Glutamatergic neuron (in vitro differentiated cells): Measurements from ENCODE around the gene PPP1R9B. TPM values are rescaled to one million over a fixed set of nuclear protein-coding genes. Genes with fewer than 3 reads are reported as not detected.

Experiments
- DNase-seq: peaks from one replicate; pipeline ENCODE4 v3.0.0; 2022
- H3K27ac Mint-ChIP-seq: one replicate; pipeline ENCODE4 v1.8.0; 2020; ENCODE audit warnings: mild to moderate bottlenecking, mixed read lengths, inconsistent platforms; ENCODE audit not compliant: unreplicated experiment
- H3K27me3 Mint-ChIP-seq: one replicate; pipeline ENCODE4 v1.8.0; 2020; ENCODE audit warnings: mild to moderate bottlenecking, moderate library complexity, mixed read lengths, inconsistent platforms; ENCODE audit not compliant: unreplicated experiment
- H3K36me3 Mint-ChIP-seq: one replicate; pipeline ENCODE4 v1.8.0; 2020; ENCODE audit warnings: mild to moderate bottlenecking, mixed read lengths, inconsistent platforms; ENCODE audit not compliant: unreplicated experiment
- H3K4me1 Mint-ChIP-seq: one replicate; pipeline ENCODE4 v1.8.0; 2020; ENCODE audit warnings: mild to moderate bottlenecking, low read depth, mixed read lengths, inconsistent platforms; ENCODE audit not compliant: unreplicated experiment
- H3K4me3 Mint-ChIP-seq: one replicate; pipeline ENCODE4 v1.8.0; 2020; ENCODE audit warnings: mild to moderate bottlenecking, mixed read lengths, inconsistent platforms; ENCODE audit not compliant: unreplicated experiment
- H3K9me3 Mint-ChIP-seq: one replicate; pipeline ENCODE4 v1.8.0; 2020; ENCODE audit warnings: mild to moderate bottlenecking, moderate library complexity, mixed read lengths, inconsistent platforms; ENCODE audit not compliant: unreplicated experiment
- total RNA-seq: library from RNA; stranded (reverse); fragmentation: NEBNext Ultra II Directional; extraction: Animal tissue kit (Norgen Biotek cat#: 25700); gene quantifications from one replicate; pipeline ENCODE4 v1.2.1, GENCODE V29; 2021; ENCODE audit not compliant: unreplicated experiment
- TF ChIP-seq, protein P1 (sequence below): fragments of 200-600 bp; sonication (generic); IDR thresholded peaks from one replicate; pipeline ENCODE4 v1.5.0; 2021; ENCODE audit not compliant: partially characterized antibody, unreplicated experiment

PPP1R9B gene
- total RNA-seq, 1 donor from 2014 or later: 74.0 TPM

DNA sequence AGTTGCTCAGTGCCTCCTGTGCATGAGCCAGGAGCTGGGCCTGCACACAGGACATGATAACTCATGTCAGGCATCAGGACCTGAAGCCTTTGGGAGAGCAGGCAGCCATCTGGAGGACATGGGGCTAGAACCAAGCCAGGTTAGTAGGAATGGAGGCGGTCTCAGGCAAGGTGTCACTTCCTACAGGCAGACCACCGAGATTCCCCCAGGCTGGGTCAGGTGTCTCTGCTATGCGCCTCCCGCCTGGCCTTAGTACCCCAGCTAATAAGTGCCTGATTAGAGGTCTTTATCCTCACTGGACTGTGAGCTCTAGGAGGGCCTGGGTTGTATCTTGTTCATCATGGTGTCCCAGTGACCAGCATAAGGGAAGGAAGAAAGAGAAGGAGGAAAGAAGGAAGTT lies 36.1 kb downstream of the PPP1R9B start:
- Mint-ChIP-seq H3K36me3 (peaks cover 11% of the 10 kb centered on the region), H3K27me3 (peaks cover 15% of the 10 kb centered on the region), H3K4me1 (peaks cover 18% of the 10 kb centered on the region), H3K4me3 (no peak overlapping the region), H3K9me3 (peaks cover 10% of the 10 kb centered on the region), H3K27ac (no peak overlapping the region)
- DNase-seq: no peak
- TF ChIP-seq, protein P1, sequence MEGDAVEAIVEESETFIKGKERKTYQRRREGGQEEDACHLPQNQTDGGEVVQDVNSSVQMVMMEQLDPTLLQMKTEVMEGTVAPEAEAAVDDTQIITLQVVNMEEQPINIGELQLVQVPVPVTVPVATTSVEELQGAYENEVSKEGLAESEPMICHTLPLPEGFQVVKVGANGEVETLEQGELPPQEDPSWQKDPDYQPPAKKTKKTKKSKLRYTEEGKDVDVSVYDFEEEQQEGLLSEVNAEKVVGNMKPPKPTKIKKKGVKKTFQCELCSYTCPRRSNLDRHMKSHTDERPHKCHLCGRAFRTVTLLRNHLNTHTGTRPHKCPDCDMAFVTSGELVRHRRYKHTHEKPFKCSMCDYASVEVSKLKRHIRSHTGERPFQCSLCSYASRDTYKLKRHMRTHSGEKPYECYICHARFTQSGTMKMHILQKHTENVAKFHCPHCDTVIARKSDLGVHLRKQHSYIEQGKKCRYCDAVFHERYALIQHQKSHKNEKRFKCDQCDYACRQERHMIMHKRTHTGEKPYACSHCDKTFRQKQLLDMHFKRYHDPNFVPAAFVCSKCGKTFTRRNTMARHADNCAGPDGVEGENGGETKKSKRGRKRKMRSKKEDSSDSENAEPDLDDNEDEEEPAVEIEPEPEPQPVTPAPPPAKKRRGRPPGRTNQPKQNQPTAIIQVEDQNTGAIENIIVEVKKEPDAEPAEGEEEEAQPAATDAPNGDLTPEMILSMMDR: no peak

DNA sequence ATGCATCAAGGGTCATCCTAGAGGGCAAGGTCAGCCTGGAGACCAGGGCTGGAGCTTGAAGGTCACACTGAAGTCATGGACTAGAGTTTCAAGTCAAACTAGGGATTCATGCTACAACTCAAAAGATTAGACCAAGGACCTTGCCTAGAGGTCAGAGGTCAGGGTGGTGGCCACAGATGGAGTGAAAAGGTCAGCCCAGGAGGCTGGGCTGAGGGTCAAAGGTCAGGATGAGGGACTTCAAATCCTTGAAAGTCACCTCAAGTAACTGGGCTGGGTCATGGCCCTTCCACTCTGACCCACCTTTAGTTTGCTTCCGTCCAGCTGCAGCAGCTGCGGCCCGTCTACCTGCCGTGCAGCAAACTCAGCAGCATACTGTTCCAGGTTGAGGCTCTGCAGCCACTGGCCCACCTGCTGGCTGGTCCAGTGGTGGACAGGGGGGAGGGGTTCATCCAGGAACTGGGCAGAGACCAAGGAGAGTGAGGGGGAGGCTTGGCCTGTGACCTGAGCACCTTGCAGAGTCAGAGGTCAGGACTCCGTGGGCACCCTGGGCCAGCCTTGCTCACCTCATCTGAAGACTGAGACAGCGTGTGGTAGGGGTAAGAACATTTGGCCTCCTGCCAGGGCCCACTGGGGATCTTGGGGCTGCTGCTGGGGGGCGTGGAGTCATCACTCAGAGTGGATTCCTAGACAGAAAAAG lies 36.7 kb downstream of the PPP1R9B start:
- no peak for DNase-seq
- Mint-ChIP-seq H3K27me3 (peaks cover 18% of the 10 kb centered on the region), H3K36me3 (peaks cover 9% of the 10 kb centered on the region), H3K4me3 (no peak overlapping the region), H3K27ac (peak overlapping the region; percentile 43), H3K4me1 (peaks cover 18% of the 10 kb centered on the region), H3K9me3 (peaks cover 10% of the 10 kb centered on the region)
- TF ChIP-seq, protein P1: no peak

DNA sequence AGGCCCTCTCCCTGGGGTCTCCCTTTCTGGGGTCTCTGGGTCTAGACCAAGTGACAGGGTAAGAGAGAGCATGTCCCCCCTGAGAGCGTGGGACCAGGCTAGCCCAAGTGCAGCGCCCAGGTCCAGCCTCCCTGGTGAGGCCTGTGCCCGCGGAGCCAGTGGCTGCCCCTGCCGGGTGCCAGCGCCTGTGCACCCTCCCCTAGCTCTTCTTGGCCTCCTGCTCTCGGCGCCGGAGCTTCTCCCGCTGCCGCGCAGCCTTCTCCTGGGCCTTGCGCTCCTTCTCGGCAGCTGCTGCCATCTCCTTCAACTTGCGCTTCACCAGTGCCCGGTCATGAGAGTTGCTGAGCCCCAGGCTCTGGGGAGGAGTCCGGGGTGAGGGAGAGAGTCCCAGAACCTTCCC lies 37.8 kb downstream of the PPP1R9B start:
- TF ChIP-seq, protein P1: no peak
- no peak for DNase-seq
- H3K36me3 Mint-ChIP-seq: peaks cover 9% of the 10 kb centered on the region
- no peak overlapping the region for H3K27ac Mint-ChIP-seq
- H3K9me3 Mint-ChIP-seq: peaks cover 10% of the 10 kb centered on the region
- peaks cover 18% of the 10 kb centered on the region for H3K4me1 Mint-ChIP-seq
- peaks cover 17% of the 10 kb centered on the region for H3K27me3 Mint-ChIP-seq
- H3K4me3 Mint-ChIP-seq: no peak overlapping the region

DNA sequence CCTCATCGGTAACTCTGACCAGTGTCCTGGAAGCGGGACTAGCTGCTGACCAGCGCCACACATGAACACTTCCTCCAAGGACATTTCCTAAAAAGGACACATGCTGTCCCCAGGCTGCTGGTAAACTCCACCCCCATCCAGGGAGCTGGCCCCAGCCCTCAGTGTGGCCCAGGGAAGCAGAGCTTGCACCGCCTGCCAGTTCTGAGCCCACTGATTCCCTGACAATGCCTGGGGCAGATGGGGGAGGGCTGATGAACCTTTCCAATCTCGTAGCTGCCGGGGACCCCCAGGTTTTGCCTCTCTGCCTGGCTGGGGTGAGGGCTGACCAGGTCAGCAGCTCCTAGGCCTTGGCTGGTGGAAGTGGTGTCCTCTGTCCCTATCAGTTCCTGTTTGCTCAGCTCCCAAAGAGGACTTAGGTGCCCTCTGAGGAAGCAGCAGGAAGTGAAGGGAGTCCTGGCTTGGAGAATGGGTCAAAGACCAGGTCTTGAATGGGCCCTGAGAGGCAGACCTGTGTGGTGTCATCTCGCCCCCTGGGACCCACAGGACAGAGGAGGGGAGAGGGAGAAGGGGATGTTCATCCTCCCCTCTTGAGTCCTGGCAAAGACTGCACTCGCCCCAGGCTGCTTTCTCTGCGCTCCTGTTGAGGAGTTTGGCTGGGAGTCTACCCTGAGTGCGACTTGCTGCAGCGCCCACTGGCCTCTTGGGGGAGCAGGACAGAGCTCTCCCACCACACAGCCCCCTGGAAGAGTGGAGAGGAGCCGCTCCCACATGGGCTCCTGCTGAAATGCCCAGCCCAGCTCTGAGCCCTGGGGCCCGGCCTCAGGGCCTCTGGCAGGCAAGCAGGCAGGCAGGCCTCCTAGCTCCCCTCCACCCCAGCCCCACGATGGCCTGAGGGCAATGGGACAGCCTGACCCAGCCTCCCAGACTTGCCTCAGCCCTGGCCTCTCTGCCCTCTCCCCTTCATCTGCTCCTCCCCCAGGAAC lies 38.5 kb downstream of the PPP1R9B start:
- peaks cover 9% of the 10 kb centered on the region for H3K9me3 Mint-ChIP-seq
- TF ChIP-seq, protein P1: no peak
- peaks cover 18% of the 10 kb centered on the region for H3K4me1 Mint-ChIP-seq
- H3K36me3 Mint-ChIP-seq: peaks cover 9% of the 10 kb centered on the region
- peaks cover 17% of the 10 kb centered on the region for H3K27me3 Mint-ChIP-seq
- peak; percentile 64 for DNase-seq
- H3K27ac Mint-ChIP-seq: peak overlapping the region; percentile 97
- H3K4me3 Mint-ChIP-seq: no peak overlapping the region
